Inflammatory macrophage treated with lipopolysaccharide for 1 hour (primary cell): ENCODE measurements around the gene SNTG2.

Experiments
- DNase-seq, 2 donors: peaks; one replicate each; pipeline ENCODE4 v3.0.0-alpha.2; 2020 to 2022

Gene SNTG2

GRCh38 chr2:1295740-1296139, 345.1 kb downstream of the SNTG2 start:
- DNase-seq, result no peak

DNA sequence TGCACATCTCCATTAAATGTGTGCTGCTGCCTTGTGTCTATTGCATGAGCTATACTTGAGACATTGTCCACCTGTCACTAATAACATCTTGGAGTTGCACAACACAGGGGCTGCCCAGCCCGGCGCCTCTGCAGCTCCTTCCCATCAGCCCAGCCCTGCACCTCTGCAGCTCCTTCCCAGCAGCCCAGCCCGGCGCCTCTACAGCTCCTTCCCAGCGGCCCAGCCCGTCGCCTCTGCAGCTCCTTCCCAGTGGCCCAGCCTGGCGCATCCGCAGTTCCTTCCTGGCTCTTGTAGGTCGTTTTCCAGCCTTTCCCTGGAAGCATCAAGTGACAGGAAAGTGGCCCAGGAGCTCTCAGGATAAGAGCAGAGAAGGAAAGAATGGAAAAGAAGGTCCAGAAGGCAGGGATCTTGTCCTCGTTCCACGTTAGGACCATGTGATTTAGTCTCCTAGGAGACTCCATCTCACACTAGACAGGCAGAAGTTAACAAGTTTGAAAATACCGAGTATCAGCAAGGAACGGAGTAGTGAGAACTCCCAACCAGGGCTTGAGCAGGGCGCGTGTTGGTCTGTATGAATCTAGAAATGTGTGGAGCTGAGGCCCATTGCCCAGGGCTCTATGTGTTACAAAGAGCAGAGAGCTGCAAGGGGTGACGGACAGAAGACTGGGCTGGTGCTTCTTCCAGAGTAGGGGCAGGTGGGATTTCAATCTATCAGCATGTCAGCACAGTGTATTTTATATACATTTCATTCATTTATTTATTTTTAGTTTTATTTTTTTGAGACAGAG, 346.9 kb downstream of the SNTG2 start:
- DNase-seq, result no peak

DNA sequence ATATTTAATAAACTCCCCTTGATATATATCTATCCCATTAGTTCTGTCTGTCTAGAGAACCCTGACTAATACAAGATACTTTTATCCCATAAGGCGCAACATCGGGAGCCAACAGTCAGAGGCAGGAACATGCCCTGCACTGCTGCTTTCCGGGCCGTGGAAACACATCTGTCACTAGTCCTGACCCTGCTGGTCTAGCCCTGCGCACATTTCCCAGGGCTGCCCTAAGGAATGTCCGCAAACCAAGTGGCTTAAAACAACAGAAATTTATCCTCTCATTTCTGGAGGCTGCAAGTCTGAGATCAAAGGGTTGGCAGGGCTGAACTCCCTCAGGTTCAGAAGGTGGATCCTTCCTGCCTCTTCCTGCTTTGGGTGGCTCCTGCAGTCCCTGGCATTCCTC, 348.4 kb downstream of the SNTG2 start:
- no peak for DNase-seq

GRCh38 chr2:1300284-1300683, 349.6 kb downstream of the SNTG2 start:
- no peak for DNase-seq

GRCh38 chr2:1301056-1301455, 350.4 kb downstream of the SNTG2 start:
- DNase-seq, result no peak

- DNase-seq, result no peak
Measured at GRCh38 chr2:1305342-1306013, 354.8 kb downstream of the SNTG2 start.

GRCh38 chr2:1306014-1306686, 355.5 kb downstream of the SNTG2 start:
- DNase-seq, result no peak

GRCh38 chr2:1306687-1307516, 356.3 kb downstream of the SNTG2 start:
- DNase-seq, result no peak

DNA sequence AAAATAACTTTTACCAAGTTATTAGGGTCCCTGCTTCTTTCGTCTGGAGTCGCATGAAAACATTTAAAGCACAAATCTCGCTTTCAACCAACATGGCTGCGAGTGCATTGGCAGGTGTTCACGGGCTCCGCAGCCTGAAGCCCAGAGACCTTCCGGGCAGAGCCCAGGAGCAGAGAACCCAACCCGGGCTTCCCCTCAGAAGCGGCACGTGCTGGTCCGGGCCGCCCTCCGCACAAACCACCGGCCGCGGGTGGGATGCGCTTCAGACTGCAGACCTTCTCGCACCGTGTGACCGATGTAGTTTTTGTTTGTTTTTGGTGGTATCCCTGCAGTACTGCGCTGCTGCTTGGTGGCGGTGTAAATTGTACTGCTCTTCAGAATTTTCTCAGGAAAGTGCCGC, 357.0 kb downstream of the SNTG2 start:
- no peak for DNase-seq

DNA sequence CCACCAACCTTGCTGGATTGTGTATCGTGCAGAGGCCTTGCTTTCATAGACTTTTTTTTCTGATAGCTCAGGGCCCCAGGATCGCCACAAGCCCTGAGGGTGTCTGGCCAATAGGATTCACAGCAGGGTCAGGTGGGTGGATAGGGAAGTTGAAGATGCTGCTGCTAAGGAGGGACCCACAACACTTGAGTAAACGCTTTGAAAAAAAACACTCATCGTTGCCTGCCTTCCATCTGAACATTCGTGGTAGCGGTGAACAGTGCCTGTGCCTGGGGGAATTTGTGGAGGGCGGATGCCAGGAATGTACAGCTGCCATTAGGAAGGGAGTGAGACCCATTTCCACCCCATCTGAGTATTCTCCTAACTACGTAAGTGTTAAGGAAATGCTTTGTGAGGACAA, 358.0 kb downstream of the SNTG2 start:
- DNase-seq, result no peak

- no peak for DNase-seq
Measured at GRCh38 chr2:1309507-1309906, 358.9 kb downstream of the SNTG2 start.

DNA sequence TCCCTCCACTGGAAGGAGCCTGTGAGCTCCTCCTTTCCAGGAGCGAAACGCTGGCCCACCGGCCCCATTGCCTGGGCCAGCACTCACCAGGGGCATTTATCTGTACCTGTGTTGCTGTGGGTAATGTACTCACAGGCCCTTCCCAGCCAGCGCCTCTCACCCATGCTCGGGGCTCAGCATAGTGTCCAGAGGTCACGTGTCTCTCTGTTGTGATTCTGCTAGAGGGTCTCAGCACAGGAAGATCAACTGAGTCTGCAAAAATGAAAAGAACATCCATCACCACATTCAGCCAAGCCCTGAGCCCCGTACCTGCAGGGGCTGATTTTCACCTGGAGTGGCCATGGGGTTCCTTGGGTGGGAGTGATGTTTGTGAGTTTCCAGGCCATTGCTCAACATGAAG, 359.6 kb downstream of the SNTG2 start:
- DNase-seq, result no peak

- no peak for DNase-seq
Measured at GRCh38 chr2:1310866-1311265, 360.2 kb downstream of the SNTG2 start.

DNA sequence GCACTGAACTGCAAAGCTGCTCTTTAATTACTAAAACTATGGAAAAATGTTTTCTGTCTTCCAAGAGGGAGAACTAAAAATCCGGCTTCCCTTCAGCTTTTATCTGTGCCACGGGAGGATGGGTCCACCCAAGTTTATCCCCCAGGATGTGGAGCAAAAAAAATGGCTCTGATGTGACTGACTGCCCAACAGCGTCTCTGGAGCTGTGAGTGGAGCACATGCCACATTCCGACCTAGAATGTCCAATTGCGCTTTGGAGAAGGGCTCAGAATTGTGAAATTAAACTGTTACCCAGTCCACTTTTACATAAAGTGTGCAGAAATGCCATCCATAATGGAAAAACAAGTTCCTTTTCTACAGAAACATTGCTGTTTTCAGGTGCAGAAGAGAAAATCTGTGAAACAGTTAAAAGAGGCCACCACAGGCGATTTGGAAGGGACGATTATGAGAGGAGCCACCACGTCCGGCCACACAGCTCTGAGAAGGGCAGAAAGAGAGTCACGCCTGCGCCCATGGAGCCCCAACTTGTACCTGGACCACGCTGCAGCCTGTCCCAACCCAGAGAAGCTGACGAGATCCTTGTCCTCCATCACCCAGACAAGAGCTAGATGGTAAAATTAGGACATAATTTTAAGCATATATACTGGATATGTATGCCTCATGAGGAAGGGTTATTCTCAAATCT, 362.7 kb downstream of the SNTG2 start:
- no peak for DNase-seq

DNA sequence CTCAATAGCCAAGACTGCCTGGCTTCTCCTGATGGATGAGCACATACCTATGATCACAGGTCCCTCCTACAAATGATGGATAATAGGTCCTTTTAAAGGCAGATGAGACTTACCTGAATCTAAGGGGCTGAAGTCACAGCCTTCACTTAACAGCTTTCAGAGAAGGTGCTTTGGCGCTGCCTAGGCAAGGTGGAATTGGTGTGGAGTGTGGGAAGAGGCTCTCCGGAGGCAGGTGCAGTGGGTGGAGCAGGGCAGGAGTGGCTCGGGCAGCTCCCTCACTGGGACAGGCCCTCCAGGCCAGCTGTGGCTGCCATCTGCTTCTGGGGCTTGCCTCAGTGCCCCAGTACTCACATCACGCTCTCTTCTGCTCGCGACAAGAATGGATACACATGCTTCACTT, 363.6 kb downstream of the SNTG2 start:
- no peak for DNase-seq

GRCh38 chr2:1318366-1319009, 367.8 kb downstream of the SNTG2 start:
- DNase-seq, result no peak

DNA sequence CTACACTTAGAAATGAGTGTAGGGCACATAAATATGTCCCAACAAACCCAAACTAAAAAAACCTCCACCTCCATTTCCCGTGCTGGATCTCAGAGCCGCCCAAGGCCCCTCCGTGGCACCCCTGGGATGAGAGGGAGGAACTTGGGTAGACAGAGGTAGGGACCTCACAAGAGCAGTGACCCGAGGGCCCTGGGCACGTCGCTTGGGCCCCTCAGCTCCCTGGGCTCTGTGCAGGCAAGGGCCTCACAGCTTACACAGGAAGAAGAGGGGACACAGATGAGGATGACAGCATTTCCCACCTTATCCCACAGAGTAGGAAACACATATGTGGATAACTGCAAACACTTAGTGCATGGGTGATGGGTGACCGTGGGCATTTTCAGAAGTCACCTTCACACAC, 368.7 kb downstream of the SNTG2 start:
- no peak for DNase-seq

DNA sequence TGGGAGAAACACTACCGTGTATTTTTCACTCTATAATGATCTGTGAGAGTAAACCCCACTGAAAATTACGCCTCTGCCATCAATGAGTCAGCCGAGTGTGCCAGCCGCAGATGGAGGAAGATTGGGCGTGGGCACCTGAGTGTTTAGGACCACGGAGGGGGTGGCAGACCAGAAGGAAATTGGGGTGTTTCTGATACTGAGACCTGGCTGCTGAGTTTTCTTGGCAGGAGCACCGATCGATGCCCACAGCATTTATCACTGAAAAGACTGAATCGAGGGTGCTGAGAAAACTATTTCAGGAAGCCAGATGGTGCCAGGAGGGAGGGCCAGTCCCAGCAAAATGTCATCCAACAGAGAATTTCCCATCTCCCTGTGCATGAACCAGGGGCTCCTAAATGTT, 370.7 kb downstream of the SNTG2 start:
- DNase-seq, result no peak

GRCh38 chr2:1324884-1325283, 374.2 kb downstream of the SNTG2 start:
- DNase-seq, result no peak

- DNase-seq, result no peak
Measured at GRCh38 chr2:1328684-1329083, 378.0 kb downstream of the SNTG2 start.

DNA sequence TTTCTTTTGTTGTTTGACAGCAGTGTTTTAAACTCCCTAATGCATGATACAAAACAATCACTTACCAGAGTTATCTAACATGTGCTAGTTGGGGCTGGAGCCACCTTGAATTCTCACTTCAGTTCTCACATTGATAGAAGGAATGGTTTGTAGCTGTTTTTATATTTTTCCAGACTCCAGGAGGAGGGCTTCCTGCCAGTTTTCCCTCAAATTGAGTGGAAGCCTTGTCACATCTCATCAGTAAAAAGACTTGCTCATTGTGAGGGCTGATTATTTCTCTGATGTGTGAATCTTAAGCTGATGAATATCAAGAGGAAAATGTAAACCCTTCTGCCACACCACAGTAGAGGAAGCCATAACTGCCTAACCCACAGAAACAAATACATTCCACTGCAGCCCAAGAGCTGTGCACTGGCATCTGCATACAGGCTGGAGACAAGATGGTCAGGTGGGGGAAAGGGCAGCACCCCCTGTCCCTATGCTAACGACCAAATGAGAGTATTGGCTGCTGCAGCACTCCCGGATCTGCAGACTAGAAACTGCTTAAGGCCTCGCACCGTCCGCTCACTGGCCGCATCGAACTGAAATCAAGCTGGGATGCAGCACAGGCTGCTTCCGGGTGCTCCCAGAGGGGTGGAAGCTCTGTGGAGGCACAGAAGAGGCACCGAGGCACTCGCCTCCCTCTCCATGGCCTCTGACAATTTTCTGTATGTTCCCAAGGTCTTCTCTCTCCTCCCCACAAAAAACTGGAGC, 388.9 kb downstream of the SNTG2 start:
- DNase-seq, result no peak
